SK-N-SH (cell line): ENCODE data around the gene EME2. TPM values are rescaled to one million over a fixed set of nuclear protein-coding genes. Genes with fewer than 3 reads are reported as not detected.

Experiments used
- CTCF ChIA-PET: fragments of 300-600, 350-600 bp; formaldehyde crosslinking; extraction: SDS; loops from one replicate; lab custom pipeline; 2021; lab: Yijun Ruan, JAX
- POLR2A ChIA-PET: fragments of 350-600 bp; sonication (Branson Sonifier 250); formaldehyde crosslinking; extraction: SDS; loops from one replicate; lab custom pipeline; 2020; ENCODE audit warnings: antibody characterized with exemption, inconsistent platforms; lab: Yijun Ruan, JAX
- DNase-seq: peaks from one replicate; pipeline ENCODE4 v3.0.0; 2012
- H2AFZ ChIP-seq: fragments of 200-600 bp; sonication (generic); 2 replicates; pipeline ENCODE4 v1.8.1; 2016; ENCODE audit warnings: antibody characterized with exemption, mild to moderate bottlenecking, low read depth
- H3F3A ChIP-seq: fragments of 200-600 bp; sonication (generic); replicated peaks from 2 replicates; pipeline ENCODE3; 2016; ENCODE audit warnings: antibody characterized with exemption, mild to moderate bottlenecking; ENCODE audit not compliant: insufficient read depth
- H3K27ac ChIP-seq, 2 experiments: fragments of 200-500 bp in 1 of 2; fragments of 200-600 bp in 1 of 2; sonication (Bioruptor generic) in 1 of 2; sonication (generic), shearing (Covaris generic) in 1 of 2; 2 replicates each; pipeline versions ENCODE4 v1.5.1 to v1.6.1; 2014 to 2016; ENCODE audit warnings: low read depth in 2 of 2, inconsistent platforms in 1 of 2, low read length in 1 of 2, mild to moderate bottlenecking in 1 of 2, mixed read lengths in 1 of 2
- H3K27me3 ChIP-seq: fragments of 200-600 bp; sonication (generic), shearing (Covaris generic); 2 replicates; pipeline ENCODE4 v1.6.1; 2016; ENCODE audit warnings: mixed run types; ENCODE audit not compliant: insufficient read depth
- H3K36me3 ChIP-seq, 2 experiments: fragments of 200-500 bp in 1 of 2; fragments of 200-600 bp in 1 of 2; sonication (Bioruptor generic) in 1 of 2; sonication (generic) in 1 of 2; replicated peaks in 1 of 2; 2 replicates each; pipeline versions ENCODE3 to v1.5.1; 2014 to 2016; ENCODE audit warnings: low read length in 1 of 2, mild to moderate bottlenecking in 1 of 2; ENCODE audit not compliant: insufficient read depth in 2 of 2, control insufficient read depth in 1 of 2
- H3K4me1 ChIP-seq, 2 experiments: fragments of 200-500 bp in 1 of 2; fragments of 200-600 bp in 1 of 2; sonication (Bioruptor generic) in 1 of 2; sonication (generic), shearing (Covaris generic) in 1 of 2; 2 replicates each; pipeline versions ENCODE4 v1.5.1 to v1.6.1; 2014 to 2016; ENCODE audit warnings: low read depth in 1 of 2, low read length in 1 of 2, mixed run types in 1 of 2; ENCODE audit not compliant: insufficient read depth in 2 of 2, control insufficient read depth in 1 of 2
- H3K4me2 ChIP-seq: fragments of 200-600 bp; sonication (generic), shearing (Covaris generic); 2 replicates; pipeline ENCODE4 v1.6.1; 2017; ENCODE audit warnings: mixed run types
- H3K4me3 ChIP-seq, 2 experiments: fragments of 200-500 bp in 1 of 2; fragments of 200-600 bp in 1 of 2; sonication (Bioruptor generic) in 1 of 2; sonication (generic), shearing (Covaris generic) in 1 of 2; 2 replicates each; pipeline versions ENCODE4 v1.5.1 to v1.8.1; 2014 to 2016; ENCODE audit warnings: low read depth in 2 of 2, inconsistent platforms in 1 of 2, low read length in 1 of 2, mild to moderate bottlenecking in 1 of 2, mixed read lengths in 1 of 2, moderate library complexity in 1 of 2
- H3K79me2 ChIP-seq: fragments of 200-600 bp; sonication (generic); 2 replicates; pipeline ENCODE4 v1.8.1; 2017; ENCODE audit warnings: mild to moderate bottlenecking; ENCODE audit not compliant: insufficient read depth
- H3K9ac ChIP-seq: fragments of 200-600 bp; sonication (generic); 2 replicates; pipeline ENCODE4 v1.6.1; 2017; ENCODE audit warnings: mixed run types
- H3K9me2 ChIP-seq: fragments of 200-600 bp; sonication (generic); 2 replicates; pipeline ENCODE4 v1.6.1; 2017; ENCODE audit warnings: mixed run types
- H3K9me3 ChIP-seq: fragments of 200-600 bp; sonication (generic); 2 replicates; pipeline ENCODE4 v1.6.1; 2017; ENCODE audit warnings: mixed run types, mild to moderate bottlenecking, moderate library complexity
- H4K20me1 ChIP-seq: fragments of 200-600 bp; sonication (generic); 2 replicates; pipeline ENCODE4 v1.6.1; 2017; ENCODE audit warnings: mild to moderate bottlenecking, mixed run types; ENCODE audit not compliant: insufficient read depth
- CTCF ChIP-seq: fragments of 200-600 bp; sonication (generic); IDR thresholded peaks from 2 replicates; pipeline ENCODE4 v1.6.1; 2017; ENCODE audit warnings: antibody characterized with exemption, mild to moderate bottlenecking, moderate library complexity
- FOXM1 ChIP-seq: IDR thresholded peaks from 2 replicates; pipeline ENCODE4 v1.4.0; 2012; ENCODE audit warnings: low read depth, mild to moderate bottlenecking
- GABPA ChIP-seq: IDR thresholded peaks from 2 replicates; pipeline ENCODE4 v1.4.0; 2012; ENCODE audit warnings: low read depth, mild to moderate bottlenecking
- IRF3 ChIP-seq: fragments of 150-350 bp; IDR thresholded peaks from 2 replicates; pipeline ENCODE4 v1.6.1; 2016; ENCODE audit warnings: mild to moderate bottlenecking, low read depth, low read length
- MXI1 ChIP-seq: IDR thresholded peaks from 2 replicates; pipeline ENCODE4 v1.6.1; 2012; ENCODE audit warnings: mild to moderate bottlenecking, low read depth, low read length, improper control_type of control experiment
- NRF1 ChIP-seq: IDR thresholded peaks from 2 replicates; pipeline ENCODE4 v1.6.1; 2012; ENCODE audit warnings: low read depth, mild to moderate bottlenecking, low read length
- PBX3 ChIP-seq: IDR thresholded peaks from 2 replicates; pipeline ENCODE4; 2012
- RAD21 ChIP-seq: IDR thresholded peaks from 2 replicates; pipeline ENCODE4 v1.6.1; 2012; ENCODE audit warnings: mild to moderate bottlenecking, low read length
- RCOR1 ChIP-seq: fragments of 150-350 bp; IDR thresholded peaks from 2 replicates; pipeline ENCODE4 v1.6.1; 2017; ENCODE audit warnings: antibody characterized with exemption, low read length
- REST ChIP-seq: IDR thresholded peaks from 2 replicates; pipeline ENCODE4 v1.6.1; 2012; ENCODE audit warnings: mild to moderate bottlenecking, low read depth, low read length, moderate library complexity
- USF1 ChIP-seq: IDR thresholded peaks from 2 replicates; pipeline ENCODE4 v1.4.0; 2012; ENCODE audit warnings: low read depth, borderline replicate concordance
- WGBS: methylation state at CpG from one replicate; pipeline ENCODE4 v1.1.6; 2017; ENCODE audit warnings: low lambda C conversion rate; 5-methylcytosine and 5-hydroxymethylcytosine counted together
- polyA plus RNA-seq, 3 experiments: library from polyadenylated mRNA; depleted of rRNA; stranded (reverse); fragments of >200 nt; gene quantifications; 2 replicates each; pipeline ENCODE4 v1.2.3, GENCODE V29; 2012

The EME2 gene
- polyA plus RNA-seq, 1 of the 3 experiments (the other 2 are of a cell fraction): 10.1 TPM

- TF ChIP-seq CTCF (no peak), REST (no peak), MXI1 (no peak), NRF1 (no peak), GABPA (no peak), RCOR1 (no peak), USF1 (no peak), PBX3 (no peak)
These were observed 9.6 kb upstream of the EME2 start (continued) for GRCh38 chr16:1762879-1763520.

GRCh38 chr16:1763521-1764511 is 8.8 kb upstream of the EME2 start:
- H3K27ac ChIP-seq: no peak overlapping the region
- no peaks in the 10 kb centered on the region for H3K4me1 ChIP-seq
- ChIA-PET POLR2A (interaction anchor here (1.2 kb wide), 1 partner anchor 14 kb away, joined by 3 read pairs; no protein-coding TSS in a partner anchor), CTCF (interaction anchor here (1.2 to 1.9 kb wide), 4 partner anchors 9 to 165 kb away, joined by 3 to 7 read pairs (median 4); partner anchors contain the start of genes EME2, MAPK8IP3 and MRPS34)
- TF ChIP-seq RAD21: 0 out of 2 replicates have a peak, but pooled peaks have one; percentile 10
- no peak for TF ChIP-seq IRF3
- TF ChIP-seq CTCF: peak; percentile 40
- TF ChIP-seq FOXM1: no peak
- no peaks in the 10 kb centered on the region for H3K9me2 ChIP-seq
- H3F3A ChIP-seq: no peaks in the 10 kb centered on the region
- peaks cover 0 to 75% of the 10 kb centered on the region in 2 experiments for H3K36me3 ChIP-seq
- H3K4me3 ChIP-seq: peak overlapping the region in 1 of 2 experiments; percentile 32; a peak in 1 of 4 replicates
- DNase-seq: peak; percentile 75
- WGBS: 93% methylated on average over 56 of the region's 81 CpGs
- H3K27me3 ChIP-seq: no peaks in the 10 kb centered on the region
- no peak overlapping the region for H3K9ac ChIP-seq
- no peaks in the 10 kb centered on the region for H4K20me1 ChIP-seq
- no peak overlapping the region for H3K4me2 ChIP-seq
- no peaks in the 10 kb centered on the region for H3K9me3 ChIP-seq
- no peak overlapping the region for H2AFZ ChIP-seq
- H3K79me2 ChIP-seq: no peaks in the 10 kb centered on the region
